Renal cortex interstitium (tissue), 11 donors: Measurements from ENCODE around the gene NTN3. TPM values are rescaled to one million over a fixed set of nuclear protein-coding genes. Genes with fewer than 3 reads are reported as not detected.

Source experiments
- DNase-seq, 11 donors: peaks; one replicate each; pipeline ENCODE4 v3.0.0-alpha.2; 2013; ENCODE audit warnings: low read depth in 9 of 11, low spot score in 4 of 11; ENCODE audit errors: extremely low read depth in 1 of 11
- polyA plus RNA-seq, 3 donors: library from polyadenylated mRNA; unstranded; fragments of 120-200 nt; gene quantifications; one replicate each; pipeline ENCODE4 v1.2.1, GENCODE V29; 2013; ENCODE audit not compliant: insufficient read length in 3 of 3

NTN3 gene
- polyA plus RNA-seq, 3 donors: 1.8 to 4.4 (median 3.5) TPM

- DNase-seq: no peak
Measured at GRCh38 chr16:2460391-2460713, 10.7 kb upstream of the NTN3 start.

DNA sequence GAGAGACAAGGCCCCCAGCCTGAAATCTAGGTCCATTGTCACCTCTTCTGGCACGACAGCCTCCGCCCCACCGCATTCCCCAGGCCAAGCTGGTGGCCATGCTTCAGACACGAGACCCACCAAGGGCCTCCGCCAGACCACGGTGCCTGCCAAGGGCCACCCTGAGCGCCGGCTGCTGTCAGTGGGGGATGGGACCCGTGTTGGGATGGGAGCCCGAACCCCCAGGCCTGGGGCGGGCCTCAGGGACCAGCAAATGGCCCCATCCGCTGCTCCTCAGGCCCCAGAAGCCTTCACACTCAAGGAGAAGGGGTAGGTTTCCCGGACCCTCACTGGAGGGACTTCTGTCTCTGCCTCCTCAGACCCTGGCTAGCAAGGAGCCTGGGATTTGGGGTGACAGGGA, 10.2 kb upstream of the NTN3 start:
- no peak for DNase-seq

DNA sequence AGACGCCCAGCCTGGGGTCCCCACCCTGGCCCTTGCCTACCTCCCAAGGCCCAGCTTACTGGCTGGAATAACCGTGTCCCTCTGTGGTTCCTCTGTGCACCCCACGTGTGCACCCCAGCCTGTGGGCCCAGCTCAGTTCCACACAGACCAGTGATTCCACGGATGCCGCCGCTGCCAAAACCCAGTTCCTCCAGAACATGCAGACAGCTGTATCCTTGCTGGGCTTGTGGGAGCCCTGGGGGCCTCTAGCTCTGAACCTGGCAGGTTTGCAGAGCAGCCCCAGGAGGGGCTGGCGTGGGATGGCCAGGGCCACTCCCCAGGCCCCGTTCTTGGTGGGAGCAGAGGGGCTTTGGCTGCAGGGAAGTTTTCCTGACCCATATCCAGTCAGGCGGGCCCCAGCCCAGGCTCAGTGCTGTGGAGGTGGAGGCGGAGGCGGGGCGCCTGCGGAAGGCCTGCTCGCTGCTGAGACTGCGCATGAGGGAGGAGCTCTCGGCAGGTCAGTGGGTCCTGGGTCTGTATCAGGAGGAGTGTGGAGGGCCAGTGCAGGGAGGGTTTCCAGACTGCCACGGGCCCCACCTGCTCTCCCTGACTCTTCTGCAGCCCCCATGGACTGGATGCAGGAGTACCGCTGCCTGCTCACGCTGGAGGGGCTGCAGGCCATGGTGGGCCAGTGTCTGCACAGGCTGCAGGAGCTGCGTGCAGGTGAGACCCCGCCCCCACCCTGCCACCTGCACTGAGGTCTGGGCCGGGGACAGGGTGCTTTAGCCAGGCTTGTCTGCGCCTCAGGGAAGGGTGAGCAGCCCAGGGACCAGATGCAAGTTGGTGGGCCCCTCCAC, 8.8 kb upstream of the NTN3 start:
- DNase-seq: no peak

DNA sequence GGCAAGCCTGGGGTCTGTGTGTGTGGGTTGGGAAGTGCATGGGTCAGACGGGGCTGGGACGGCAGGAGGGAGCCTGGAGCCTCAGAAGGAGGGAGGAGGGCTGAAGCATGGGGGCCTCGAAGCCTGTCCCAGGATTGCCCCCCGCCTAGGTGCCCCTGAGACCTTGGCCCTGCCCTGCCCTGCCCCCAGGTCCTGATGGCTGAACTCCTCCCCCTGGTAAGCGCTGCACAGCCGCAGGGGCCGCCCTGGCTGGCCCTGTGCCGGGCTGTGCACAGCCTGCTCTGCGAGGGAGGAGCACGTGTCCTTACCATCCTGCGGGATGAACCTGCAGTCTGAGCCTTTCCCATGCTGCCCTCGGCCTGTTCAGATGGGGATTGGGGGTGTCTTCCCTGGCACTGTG, 6.8 kb upstream of the NTN3 start:
- DNase-seq: no peak

- DNase-seq: no peak
Measured at GRCh38 chr16:2465653-2466415, 5.3 kb upstream of the NTN3 start.

- DNase-seq: no peak
Measured at GRCh38 chr16:2466667-2467527, 4.2 kb upstream of the NTN3 start.

DNA sequence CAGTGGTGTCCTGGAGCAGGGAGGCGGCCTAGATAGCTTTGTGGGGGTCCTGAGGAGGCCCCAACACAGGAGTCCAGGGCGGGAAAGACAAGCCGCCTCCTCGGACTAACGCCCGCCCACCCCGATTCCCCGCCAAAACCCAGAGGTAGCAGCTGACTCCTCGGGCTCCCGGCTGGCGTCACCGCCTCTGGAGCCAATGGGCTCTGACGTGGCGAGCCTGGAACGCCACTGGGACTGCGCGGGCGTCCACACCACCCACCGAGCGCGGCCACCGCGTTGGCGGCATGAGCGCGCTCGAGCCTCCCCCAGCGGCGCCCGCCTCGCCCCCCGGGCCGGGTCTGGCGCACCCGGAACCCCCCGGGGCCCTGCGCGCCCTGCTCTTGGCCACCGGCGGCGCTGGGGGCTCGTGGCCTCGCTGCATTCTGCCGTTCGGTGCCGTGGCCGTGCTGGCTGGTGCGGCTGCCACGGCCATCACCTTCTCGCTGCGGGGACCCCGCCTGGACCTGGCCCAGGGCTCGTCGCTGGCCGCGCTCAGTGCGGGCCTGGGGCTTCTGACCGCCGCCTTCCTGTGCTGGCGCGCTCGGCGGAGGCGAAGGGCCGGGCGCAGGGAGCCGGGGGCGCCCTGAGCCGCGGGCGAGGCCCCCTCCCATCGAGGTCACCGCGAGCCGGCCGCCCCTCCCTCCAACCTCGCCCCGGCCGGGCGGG, 3.4 kb upstream of the NTN3 start:
- DNase-seq: peak in 5 of 11 donors; percentile 58 to 67 (median 65)

GRCh38 chr16:2468233-2468724, 2.8 kb upstream of the NTN3 start:
- DNase-seq: no peak

- DNase-seq: no peak
Measured at GRCh38 chr16:2468725-2469398, 2.2 kb upstream of the NTN3 start.

GRCh38 chr16:2469399-2470233, 1.5 kb upstream of the NTN3 start:
- no peak for DNase-seq

GRCh38 chr16:2470234-2470601, 879 bp upstream of the NTN3 start:
- DNase-seq: no peak

DNA sequence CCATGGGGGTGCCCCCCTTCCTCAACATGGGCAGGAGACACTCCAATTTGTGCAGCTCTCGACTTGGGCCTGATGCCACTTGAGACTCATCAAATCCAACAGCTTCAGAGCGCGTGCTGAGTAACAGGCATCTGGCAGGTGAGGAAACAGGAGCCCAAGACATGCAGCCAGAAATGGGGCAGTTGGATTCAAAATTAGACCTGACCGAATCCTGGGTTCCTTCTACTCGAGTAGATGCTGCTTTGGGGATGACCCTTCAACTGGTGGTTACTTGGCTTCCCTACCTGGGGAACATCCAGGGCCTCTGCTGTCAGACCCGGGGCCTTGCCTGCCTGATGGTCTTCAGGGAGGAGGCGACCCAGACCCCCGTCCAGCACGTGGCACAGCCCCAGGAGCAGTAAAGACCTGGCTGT, 488 bp upstream of the NTN3 start:
- no peak for DNase-seq

DNA sequence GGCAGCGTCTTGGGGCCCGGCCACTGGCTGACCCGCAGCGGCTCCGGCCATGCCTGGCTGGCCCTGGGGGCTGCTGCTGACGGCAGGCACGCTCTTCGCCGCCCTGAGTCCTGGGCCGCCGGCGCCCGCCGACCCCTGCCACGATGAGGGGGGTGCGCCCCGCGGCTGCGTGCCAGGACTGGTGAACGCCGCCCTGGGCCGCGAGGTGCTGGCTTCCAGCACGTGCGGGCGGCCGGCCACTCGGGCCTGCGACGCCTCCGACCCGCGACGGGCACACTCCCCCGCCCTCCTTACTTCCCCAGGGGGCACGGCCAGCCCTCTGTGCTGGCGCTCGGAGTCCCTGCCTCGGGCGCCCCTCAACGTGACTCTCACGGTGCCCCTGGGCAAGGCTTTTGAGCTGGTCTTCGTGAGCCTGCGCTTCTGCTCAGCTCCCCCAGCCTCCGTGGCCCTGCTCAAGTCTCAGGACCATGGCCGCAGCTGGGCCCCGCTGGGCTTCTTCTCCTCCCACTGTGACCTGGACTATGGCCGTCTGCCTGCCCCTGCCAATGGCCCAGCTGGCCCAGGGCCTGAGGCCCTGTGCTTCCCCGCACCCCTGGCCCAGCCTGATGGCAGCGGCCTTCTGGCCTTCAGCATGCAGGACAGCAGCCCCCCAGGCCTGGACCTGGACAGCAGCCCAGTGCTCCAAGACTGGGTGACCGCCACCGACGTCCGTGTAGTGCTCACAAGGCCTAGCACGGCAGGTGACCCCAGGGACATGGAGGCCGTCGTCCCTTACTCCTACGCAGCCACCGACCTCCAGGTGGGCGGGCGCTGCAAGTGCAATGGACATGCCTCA, 773 bp downstream of the NTN3 start:
- DNase-seq: no peak

DNA sequence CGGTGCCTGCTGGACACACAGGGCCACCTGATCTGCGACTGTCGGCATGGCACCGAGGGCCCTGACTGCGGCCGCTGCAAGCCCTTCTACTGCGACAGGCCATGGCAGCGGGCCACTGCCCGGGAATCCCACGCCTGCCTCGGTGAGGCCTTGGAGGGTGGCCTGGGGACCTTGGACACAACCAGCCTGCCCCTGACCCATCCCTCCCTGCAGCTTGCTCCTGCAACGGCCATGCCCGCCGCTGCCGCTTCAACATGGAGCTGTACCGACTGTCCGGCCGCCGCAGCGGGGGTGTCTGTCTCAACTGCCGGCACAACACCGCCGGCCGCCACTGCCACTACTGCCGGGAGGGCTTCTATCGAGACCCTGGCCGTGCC, 1.4 kb downstream of the NTN3 start:
- DNase-seq: no peak

DNA sequence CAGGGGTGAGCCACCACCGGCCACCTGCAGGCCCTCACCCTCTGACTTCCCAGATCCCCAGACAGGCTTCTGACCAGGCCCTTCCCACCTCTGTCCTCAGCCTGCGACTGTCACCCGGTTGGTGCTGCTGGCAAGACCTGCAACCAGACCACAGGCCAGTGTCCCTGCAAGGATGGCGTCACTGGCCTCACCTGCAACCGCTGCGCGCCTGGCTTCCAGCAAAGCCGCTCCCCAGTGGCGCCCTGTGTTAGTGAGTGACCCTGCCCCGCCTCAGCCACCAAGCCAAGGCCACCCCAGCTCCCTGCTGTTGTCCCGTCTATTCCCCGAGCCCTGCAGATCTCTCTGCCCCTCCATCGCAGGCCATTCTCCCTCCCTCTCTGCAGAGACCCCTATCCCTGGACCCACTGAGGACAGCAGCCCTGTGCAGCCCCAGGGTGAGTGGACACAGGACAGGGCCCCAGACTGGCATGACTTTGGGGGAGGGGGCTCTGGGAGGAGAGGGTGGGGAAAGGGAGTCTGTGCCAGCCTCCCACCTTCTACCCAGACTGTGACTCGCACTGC, 1.9 kb downstream of the NTN3 start:
- no peak for DNase-seq

DNA sequence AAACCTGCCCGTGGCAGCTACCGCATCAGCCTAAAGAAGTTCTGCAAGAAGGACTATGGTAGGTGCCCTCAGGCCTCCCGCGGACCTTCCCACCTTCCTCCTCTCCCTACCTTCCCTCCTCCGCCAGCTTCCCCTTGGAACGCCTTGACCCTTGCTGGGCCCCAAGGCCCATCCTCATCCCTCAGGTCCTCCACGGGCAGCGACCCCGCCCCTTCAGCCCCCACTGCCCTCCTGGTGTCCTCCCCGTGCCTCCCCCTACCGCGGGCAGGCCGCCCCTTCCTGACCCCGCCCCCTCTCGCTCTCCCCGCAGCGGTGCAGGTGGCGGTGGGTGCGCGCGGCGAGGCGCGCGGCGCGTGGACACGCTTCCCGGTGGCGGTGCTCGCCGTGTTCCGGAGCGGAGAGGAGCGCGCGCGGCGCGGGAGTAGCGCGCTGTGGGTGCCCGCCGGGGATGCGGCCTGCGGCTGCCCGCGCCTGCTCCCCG, 2.4 kb downstream of the NTN3 start:
- DNase-seq: no peak
